Neural progenitor cell (in vitro differentiated cells): Measurements from ENCODE around the gene SHLD1. TPM values are rescaled to one million over a fixed set of nuclear protein-coding genes. Genes with fewer than 3 reads are reported as not detected.

ENCODE experiments used
- DNase-seq: peaks from one replicate; pipeline ENCODE4 v3.0.0-alpha.2; 2016; ENCODE audit warnings: low spot score
- H2AFZ ChIP-seq: fragments of 200-600 bp; sonication (generic); replicated peaks from 2 replicates; pipeline ENCODE4 v1.6.1; 2016; ENCODE audit warnings: antibody characterized with exemption
- H3F3A ChIP-seq: fragments of 200-600 bp; sonication (generic); 2 replicates; pipeline ENCODE4 v1.6.1; 2016; ENCODE audit warnings: antibody characterized with exemption, low read depth
- H3K27ac ChIP-seq: fragments of 200-600 bp; sonication (generic); 2 replicates; pipeline ENCODE4 v1.5.1; 2016; ENCODE audit warnings: mild to moderate bottlenecking
- H3K27me3 ChIP-seq: fragments of 200-600 bp; sonication (generic); 2 replicates; pipeline ENCODE4 v1.6.1; 2016; ENCODE audit warnings: mild to moderate bottlenecking, moderate library complexity
- H3K36me3 ChIP-seq: fragments of 200-600 bp; sonication (generic); 2 replicates; pipeline ENCODE4 v1.5.1; 2016
- H3K4me1 ChIP-seq: fragments of 200-600 bp; sonication (generic); 2 replicates; pipeline ENCODE4 v1.6.1; 2016; ENCODE audit warnings: mixed run types
- H3K4me2 ChIP-seq: fragments of 200-600 bp; sonication (generic); 2 replicates; pipeline ENCODE4 v1.6.1; 2016
- H3K4me3 ChIP-seq: fragments of 200-600 bp; sonication (generic); 2 replicates; pipeline ENCODE4 v1.5.1; 2016
- H3K79me2 ChIP-seq: fragments of 200-600 bp; sonication (generic); 2 replicates; pipeline ENCODE4 v1.6.1; 2016; ENCODE audit warnings: low read depth
- H3K9ac ChIP-seq: fragments of 200-600 bp; sonication (generic); 2 replicates; pipeline ENCODE4 v1.6.1; 2016
- H3K9me3 ChIP-seq: fragments of 200-600 bp; sonication (generic); 2 replicates; pipeline ENCODE4 v1.5.1; 2016; ENCODE audit warnings: low read depth
- H4K20me1 ChIP-seq: fragments of 200-600 bp; sonication (generic); 2 replicates; pipeline ENCODE4 v1.6.1; 2016; ENCODE audit warnings: low read depth
- H3K27ac Mint-ChIP-seq: 3 replicates; pipeline ENCODE4 v1.8.0; 2021; ENCODE audit warnings: mixed read lengths
- H3K27me3 Mint-ChIP-seq: 2 replicates; pipeline ENCODE4 v1.8.0; 2022; ENCODE audit warnings: low read depth, mild to moderate bottlenecking, inconsistent platforms, moderate library complexity, mixed read lengths; ENCODE audit not compliant: insufficient read depth
- H3K36me3 Mint-ChIP-seq: 3 replicates; pipeline ENCODE4 v1.8.0; 2021; ENCODE audit warnings: mixed read lengths
- H3K4me1 Mint-ChIP-seq: 3 replicates; pipeline ENCODE4 v1.8.0; 2021; ENCODE audit warnings: mixed read lengths
- H3K4me3 Mint-ChIP-seq: 3 replicates; pipeline ENCODE4 v1.8.0; 2021; ENCODE audit warnings: mild to moderate bottlenecking, moderate library complexity, mixed read lengths
- H3K9me3 Mint-ChIP-seq: 3 replicates; pipeline ENCODE4 v1.8.0; 2020; ENCODE audit warnings: mixed read lengths
- CTCF ChIP-seq: fragments of 200-600 bp; sonication (generic); IDR thresholded peaks from 2 replicates; pipeline ENCODE4 v1.5.1; 2017; ENCODE audit warnings: antibody characterized with exemption, mild to moderate bottlenecking
- EZH2 ChIP-seq: fragments of 200-600 bp; sonication (generic); IDR thresholded peaks from 2 replicates; pipeline ENCODE4 v1.6.1; 2017; ENCODE audit warnings: antibody characterized with exemption, mild to moderate bottlenecking, moderate library complexity
- EZH2phosphoT487 ChIP-seq: fragments of 200-600 bp; sonication (generic); IDR thresholded peaks from 2 replicates; pipeline ENCODE4 v1.6.1; 2017; ENCODE audit warnings: antibody characterized with exemption
- total RNA-seq: library from RNA; depleted of rRNA; stranded (reverse); fragments of >200 nt; gene quantifications from 2 replicates; pipeline ENCODE4 v1.2.3, GENCODE V29; 2015; ENCODE audit warnings: low replicate concordance

The SHLD1 gene
- total RNA-seq, 1 donor from 2014 or later: 9.0 TPM

- Histone ChIP-seq H3K9me3 (no peaks in the 10 kb centered on the region), H2AFZ (no peak overlapping the region), H3K36me3 (no peaks in the 10 kb centered on the region), H3K4me2 (no peak overlapping the region), H3K27me3 (no peaks in the 10 kb centered on the region), H3K4me1 (peaks cover 4% of the 10 kb centered on the region), H3K79me2 (no peaks in the 10 kb centered on the region), H3F3A (no peaks in the 10 kb centered on the region), H3K4me3 (no peak overlapping the region), H3K27ac (no peak overlapping the region), H3K9ac (no peak overlapping the region), H4K20me1 (no peaks in the 10 kb centered on the region)
- Mint-ChIP-seq H3K9me3 (no peaks in the 10 kb centered on the region), H3K4me1 (peaks cover 8% of the 10 kb centered on the region), H3K4me3 (no peak overlapping the region), H3K27me3 (peaks cover 2% of the 10 kb centered on the region), H3K27ac (no peak overlapping the region), H3K36me3 (no peaks in the 10 kb centered on the region)
- no peak for DNase-seq
- TF ChIP-seq CTCF: no peak
- TF ChIP-seq EZH2phosphoT487: no peak
- no peak for TF ChIP-seq EZH2
Measured at GRCh38 chr20:5841522-5841921, 91.3 kb downstream of the SHLD1 start.

GRCh38 chr20:5842465-5842864 is 92.3 kb downstream of the SHLD1 start:
- H3K4me1 ChIP-seq: peaks cover 4% of the 10 kb centered on the region

DNA sequence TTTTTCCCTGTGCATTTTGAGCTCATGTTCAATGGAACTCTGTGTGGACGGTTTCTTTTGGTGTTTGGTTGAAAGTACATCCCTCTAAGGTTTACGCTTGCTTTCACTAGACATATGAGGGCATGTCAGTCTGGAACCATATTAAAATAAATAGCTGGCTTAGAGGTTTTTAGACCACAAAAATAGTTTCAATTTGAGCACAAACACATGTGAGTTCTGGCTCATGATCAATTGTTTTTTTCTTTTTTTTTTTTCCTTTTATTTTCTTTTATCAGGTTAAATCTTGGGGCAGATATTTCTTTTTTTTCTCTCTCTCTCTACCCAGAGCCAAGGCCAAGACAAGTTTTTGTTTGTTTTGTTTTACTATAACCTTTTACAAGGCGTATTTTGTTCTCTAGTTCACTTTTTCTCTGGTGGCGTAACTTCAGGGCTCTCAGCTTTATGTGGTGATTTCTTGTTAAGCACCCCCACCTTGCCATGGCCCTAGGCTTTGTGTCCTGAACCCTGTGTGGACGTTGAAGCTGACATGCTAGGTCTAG is 92.9 kb downstream of the SHLD1 start:
- Histone ChIP-seq H3K27ac (no peak overlapping the region), H3K4me3 (no peak overlapping the region), H3K4me2 (no peak overlapping the region), H3K27me3 (no peaks in the 10 kb centered on the region), H3F3A (no peaks in the 10 kb centered on the region), H4K20me1 (no peaks in the 10 kb centered on the region), H3K9me3 (no peaks in the 10 kb centered on the region), H2AFZ (no peak overlapping the region), H3K79me2 (no peaks in the 10 kb centered on the region), H3K36me3 (no peaks in the 10 kb centered on the region), H3K4me1 (peaks cover 4% of the 10 kb centered on the region), H3K9ac (no peak overlapping the region)
- Mint-ChIP-seq H3K4me1 (peaks cover 11% of the 10 kb centered on the region), H3K27me3 (peaks cover 6% of the 10 kb centered on the region), H3K36me3 (no peaks in the 10 kb centered on the region), H3K27ac (no peak overlapping the region), H3K4me3 (no peak overlapping the region), H3K9me3 (no peaks in the 10 kb centered on the region)
- no peak for DNase-seq
- TF ChIP-seq EZH2 (no peak), CTCF (no peak), EZH2phosphoT487 (no peak)

More at GRCh38 chr20:5842465-5842864, 92.3 kb downstream of the SHLD1 start:
- no peaks in the 10 kb centered on the region for H3K27me3 ChIP-seq
- no peak for DNase-seq
- Mint-ChIP-seq H3K27ac (no peak overlapping the region), H3K36me3 (no peaks in the 10 kb centered on the region), H3K4me1 (peaks cover 11% of the 10 kb centered on the region), H3K9me3 (no peaks in the 10 kb centered on the region), H3K27me3 (peaks cover 6% of the 10 kb centered on the region), H3K4me3 (no peak overlapping the region)
- H4K20me1 ChIP-seq: no peaks in the 10 kb centered on the region
- H3K9me3 ChIP-seq: no peaks in the 10 kb centered on the region
- no peaks in the 10 kb centered on the region for H3K79me2 ChIP-seq
- no peak overlapping the region for H2AFZ ChIP-seq
- H3K4me3 ChIP-seq: no peak overlapping the region
- H3K9ac ChIP-seq: no peak overlapping the region
- no peak for TF ChIP-seq EZH2phosphoT487
- no peaks in the 10 kb centered on the region for H3F3A ChIP-seq
- no peaks in the 10 kb centered on the region for H3K36me3 ChIP-seq
- H3K27ac ChIP-seq: no peak overlapping the region
- no peak overlapping the region for H3K4me2 ChIP-seq

DNA sequence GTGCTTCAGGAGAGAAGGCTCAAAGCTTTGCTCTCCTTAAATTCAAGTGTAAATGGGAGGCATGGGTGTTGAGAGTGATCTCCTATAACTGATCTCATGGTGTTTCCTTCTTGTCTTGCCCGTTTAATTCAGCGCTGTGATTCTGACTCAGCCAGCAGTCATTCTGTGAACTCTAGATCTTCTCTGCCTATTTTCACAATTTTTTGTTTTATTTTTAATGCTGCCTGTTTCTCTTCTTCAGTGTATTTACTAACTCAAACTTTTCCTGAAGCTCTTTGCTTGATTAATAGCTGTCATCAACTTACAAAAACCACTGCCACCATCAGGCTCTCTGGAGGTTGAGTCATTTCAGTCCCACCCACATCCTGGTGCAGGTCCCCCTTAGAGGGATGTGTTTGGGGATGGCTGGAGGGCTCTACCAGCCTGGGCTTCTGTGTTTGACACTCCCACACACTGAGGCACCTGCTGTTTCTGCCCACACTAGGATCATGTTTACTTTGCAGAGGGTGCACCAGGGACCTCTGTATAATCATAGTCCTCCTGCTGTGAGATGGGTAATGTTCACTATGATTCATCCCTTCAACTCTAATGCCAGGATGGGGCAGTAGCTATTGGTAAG is 94.0 kb downstream of the SHLD1 start:
- no peaks in the 10 kb centered on the region for H3K9me3 ChIP-seq
- Mint-ChIP-seq H3K4me3 (no peak overlapping the region), H3K27me3 (peaks cover 6% of the 10 kb centered on the region), H3K4me1 (peaks cover 11% of the 10 kb centered on the region), H3K9me3 (no peaks in the 10 kb centered on the region), H3K27ac (no peak overlapping the region), H3K36me3 (no peaks in the 10 kb centered on the region)
- H2AFZ ChIP-seq: no peak overlapping the region
- no peaks in the 10 kb centered on the region for H3K36me3 ChIP-seq
- no peak for DNase-seq
- H3K27ac ChIP-seq: no peak overlapping the region
- no peaks in the 10 kb centered on the region for H3K27me3 ChIP-seq
- no peak overlapping the region for H3K9ac ChIP-seq
- peaks cover 4% of the 10 kb centered on the region for H3K4me1 ChIP-seq
- H4K20me1 ChIP-seq: no peaks in the 10 kb centered on the region
- no peak overlapping the region for H3K4me3 ChIP-seq
- H3K79me2 ChIP-seq: no peaks in the 10 kb centered on the region
- H3K4me2 ChIP-seq: no peak overlapping the region
- no peaks in the 10 kb centered on the region for H3F3A ChIP-seq
- TF ChIP-seq CTCF (no peak), EZH2phosphoT487 (no peak), EZH2 (no peak)
